Transverse colon (tissue), 4 donors: ENCODE results near the gene CFAP157. TPM values are rescaled to one million over a fixed set of nuclear protein-coding genes. Genes with fewer than 3 reads are reported as not detected.

ENCODE experiments used
- DNase-seq: peaks from one replicate; pipeline ENCODE4 v3.0.0-alpha.2; 2019
- H3K27ac ChIP-seq, 4 donors: fragments of 200-600 bp; sonication (generic); 2 replicates each; pipeline ENCODE4 v1.5.1; 2016 to 2018; ENCODE audit warnings: inconsistent platforms in 4 of 4
- H3K27me3 ChIP-seq: fragments of 200-600 bp; sonication (generic); 2 replicates; pipeline ENCODE4 v1.5.1; 2017; ENCODE audit warnings: inconsistent platforms
- H3K36me3 ChIP-seq, 4 donors: fragments of 200-600 bp; sonication (generic); 2 replicates each; pipeline ENCODE4 v1.5.1; 2017 to 2019; ENCODE audit warnings: inconsistent platforms in 4 of 4
- H3K4me1 ChIP-seq, 4 donors: fragments of 200-600 bp; sonication (generic); 2 replicates each; pipeline ENCODE4 v1.5.1; 2017 to 2020; ENCODE audit warnings: inconsistent platforms in 4 of 4
- H3K4me3 ChIP-seq, 4 donors: fragments of 200-600 bp; sonication (generic); 1 replicate in 1 of 4; 2 replicates in 3 of 4; pipeline versions ENCODE4 v1.5.1 to v1.6.1; 2017 to 2019; ENCODE audit warnings: inconsistent platforms in 4 of 4
- H3K9me3 ChIP-seq, 2 donors: fragments of 200-600 bp; sonication (generic); 2 replicates each; pipeline ENCODE4 v1.5.1; 2017 to 2019; ENCODE audit warnings: inconsistent platforms in 2 of 2
- CTCF ChIP-seq, 5 experiments: fragments of 200-600 bp in 3 of 5; fragments of 450-650 bp in 2 of 5; sonication (generic) in 3 of 5; IDR thresholded peaks; 1 replicate in 2 of 5; 2 replicates in 3 of 5; pipeline ENCODE4 v1.5.1; 2016 to 2017; ENCODE audit warnings: antibody characterized with exemption in 5 of 5, inconsistent platforms in 3 of 5, mild to moderate bottlenecking in 2 of 5, moderate library complexity in 1 of 5
- EP300 ChIP-seq: sonication (generic); formaldehyde crosslinking; IDR thresholded peaks from one replicate; pipeline ENCODE4 v1.6.1; 2017; ENCODE audit warnings: antibody characterized with exemption, low read depth
- POLR2A ChIP-seq: fragments of 450-650 bp; IDR thresholded peaks from one replicate; pipeline ENCODE4 v1.6.1; 2016; ENCODE audit warnings: antibody characterized with exemption, mild to moderate bottlenecking, moderate library complexity
- POLR2AphosphoS5 ChIP-seq, 3 donors: sonication (generic); formaldehyde crosslinking; IDR thresholded peaks; one replicate each; pipeline ENCODE4 v1.6.1; 2016; ENCODE audit warnings: antibody characterized with exemption in 3 of 3
- WGBS, 2 donors: methylation state at CpG; one replicate each; pipeline ENCODE4 v1.1.5; 2018; ENCODE audit warnings: low coverage in 1 of 2; 5-methylcytosine and 5-hydroxymethylcytosine counted together
- in situ Hi-C, 4 donors: fragments of 200-750 bp; cut with MboI; loops; one replicate each; pipeline versions ENCODE4 v1.15.0 to v1.15.1; 2017; ENCODE audit warnings: low sequenced_read_pairs in 3 of 4, low pct_ligation_motif_present in 1 of 4, low pct_unique_long_range_greater_than_20kb in 1 of 4
- intact Hi-C: fragments of 100-400 bp; cut with DNase I; formaldehyde crosslinking; loops from one replicate; pipeline ENCODE4 v1.15.1; 2023; ENCODE audit warnings: low total_unique reads
- total RNA-seq, 4 donors: library from RNA; depleted of rRNA; stranded (reverse); fragments of >200 nt; gene quantifications; one replicate each; pipeline ENCODE4 v1.1.0, GENCODE V29; 2016

The CFAP157 gene
- total RNA-seq, 4 donors from 2014 or later: not detected

DNA sequence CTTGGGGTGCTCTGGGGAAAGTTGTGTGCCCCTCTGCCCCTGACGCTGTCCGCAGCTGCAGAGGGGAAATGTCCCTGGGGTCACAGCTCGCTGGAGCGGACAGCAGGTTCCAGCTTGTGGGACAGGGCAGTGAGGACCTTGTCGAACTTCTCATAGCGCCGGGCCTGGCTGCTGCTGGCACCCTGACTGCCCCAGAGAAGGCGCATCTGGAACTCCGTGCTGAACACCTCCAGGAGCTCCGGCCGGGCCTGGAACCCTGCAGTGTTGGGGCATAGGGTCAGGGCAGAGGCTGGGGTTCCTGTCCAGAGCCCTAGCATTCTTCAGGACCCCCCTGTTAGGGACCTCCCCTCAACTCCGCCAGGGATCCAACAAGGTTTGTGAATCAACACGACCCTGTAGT, 31.9 kb downstream of the CFAP157 start:
- Histone ChIP-seq H3K4me1 (peaks cover 6 to 28% (median 20%) of the 10 kb centered on the region in 4 donors), H3K27me3 (peaks cover 24% of the 10 kb centered on the region), H3K27ac (no peak overlapping the region), H3K36me3 (no peaks in the 10 kb centered on the region), H3K9me3 (no peaks in the 10 kb centered on the region), H3K4me3 (no peak overlapping the region)
- WGBS, 2 donors: 79 to 93% methylated on average over 2 to 13 of the region's 13 CpGs
- in situ Hi-C loops (loop anchor here (5.0 to 25.0 kb wide), 6 partner anchors 44 to 226 kb away; no protein-coding TSS in a partner anchor), intact Hi-C loops (loop anchor here (5.0 to 10.0 kb wide), 2 partner anchors 184 to 234 kb away; no protein-coding TSS in a partner anchor)
- no peak for DNase-seq
- TF ChIP-seq POLR2AphosphoS5 (IDR thresholded peaks at IDR 0.05) (no peak), EP300 (no peak), CTCF (IDR thresholded peaks at IDR 0.05) (no peak)

GRCh38 chr9:127739614-127740330, 33.0 kb downstream of the CFAP157 start:
- peak overlapping the region; percentile 17 to 59 (median 34) for H3K27ac ChIP-seq
- peaks cover 0 to 19% (median 11%) of the 10 kb centered on the region in 4 donors for H3K4me1 ChIP-seq
- peaks cover 26% of the 10 kb centered on the region for H3K27me3 ChIP-seq
- H3K36me3 ChIP-seq: no peaks in the 10 kb centered on the region
- in situ Hi-C loops (loop anchor here (5.0 to 25.0 kb wide), 6 partner anchors 43 to 227 kb away; no protein-coding TSS in a partner anchor), intact Hi-C loops (loop anchor here (5.0 to 10.0 kb wide), 2 partner anchors 183 to 235 kb away; no protein-coding TSS in a partner anchor)
- H3K4me3 ChIP-seq: no peak overlapping the region
- no peak for DNase-seq
- H3K9me3 ChIP-seq: no peaks in the 10 kb centered on the region
- no peak for TF ChIP-seq POLR2A
- no peak for TF ChIP-seq EP300
- no peak for TF ChIP-seq POLR2AphosphoS5 (IDR thresholded peaks at IDR 0.05)
- no peak for TF ChIP-seq CTCF (IDR thresholded peaks at IDR 0.05)
- 82% methylated on average over 19 of the region's 19 CpGs; no CpG with 5 or more reads in 1 of the 2 donors for WGBS, 2 donors

- TF ChIP-seq EP300 (no peak), POLR2A (no peak), CTCF (IDR thresholded peaks at IDR 0.05) (no peak), POLR2AphosphoS5 (IDR thresholded peaks at IDR 0.05) (no peak)
- 42 to 56% methylated on average over 12 to 35 of the region's 38 CpGs for WGBS, 2 donors
- H3K9me3 ChIP-seq: no peaks in the 10 kb centered on the region
- H3K4me3 ChIP-seq: no peak overlapping the region
- in situ Hi-C loops (loop anchor here in 2 of 4 donors (25.0 kb wide), 2 partner anchors 155 to 230 kb away; no protein-coding TSS in a partner anchor), intact Hi-C loops (no loop called here)
- H3K36me3 ChIP-seq: no peaks in the 10 kb centered on the region
- no peak overlapping the region for H3K27ac ChIP-seq
- peaks cover 26% of the 10 kb centered on the region for H3K27me3 ChIP-seq
- peaks cover 0 to 16% (median 9%) of the 10 kb centered on the region in 4 donors for H3K4me1 ChIP-seq
- DNase-seq: peak; percentile 54
Measured at GRCh38 chr9:127741831-127742434, 35.1 kb downstream of the CFAP157 start.

DNA sequence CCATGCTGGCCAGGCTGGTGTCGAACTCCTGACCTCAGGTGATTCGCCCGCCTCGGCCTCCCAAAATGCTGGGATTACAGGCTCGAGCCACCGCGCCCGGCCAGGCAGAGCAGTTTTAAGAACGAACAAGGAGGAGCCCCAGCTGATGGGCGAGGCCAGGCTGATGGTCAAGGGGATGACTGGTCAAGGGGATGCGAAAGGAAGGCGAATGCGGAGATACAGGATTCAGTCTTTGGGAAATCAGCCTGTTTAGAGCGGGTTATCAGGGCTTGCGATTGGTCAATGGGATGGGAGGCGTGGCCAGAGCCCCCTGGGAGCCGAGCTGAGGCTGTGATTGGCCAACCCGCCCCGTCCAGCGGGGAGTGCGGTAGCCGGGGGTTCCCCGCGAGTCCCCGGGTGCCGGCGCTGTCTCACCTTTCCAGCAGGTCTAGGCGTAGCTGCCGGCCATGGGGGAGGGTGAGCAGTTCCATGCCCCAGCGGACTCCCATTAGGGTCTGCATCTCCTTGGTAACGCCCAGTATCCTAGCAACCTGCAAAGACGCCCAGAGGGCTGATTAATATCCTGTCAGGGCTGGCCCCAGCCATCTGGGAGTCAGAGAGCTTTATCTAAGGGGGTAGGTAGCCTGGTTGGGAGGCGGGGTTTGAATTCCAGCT, 35.8 kb downstream of the CFAP157 start:
- 47 to 50% methylated on average over 3 to 33 of the region's 33 CpGs for WGBS, 2 donors
- Histone ChIP-seq H3K27me3 (peaks cover 31% of the 10 kb centered on the region), H3K4me1 (peaks cover 0 to 16% (median 9%) of the 10 kb centered on the region in 4 donors), H3K4me3 (no peak overlapping the region), H3K36me3 (no peaks in the 10 kb centered on the region), H3K27ac (no peak overlapping the region), H3K9me3 (no peaks in the 10 kb centered on the region)
- in situ Hi-C loops: loop anchor here in 2 of 4 donors (25.0 kb wide), 2 partner anchors 155 to 230 kb away; no protein-coding TSS in a partner anchor
- intact Hi-C loops: no loop called here
- DNase-seq: no peak
- TF ChIP-seq EP300 (no peak), POLR2AphosphoS5 (IDR thresholded peaks at IDR 0.05) (no peak), POLR2A (no peak), CTCF (IDR thresholded peaks at IDR 0.05) (no peak)
